Lower leg skin (tissue), 3 donors: Measurements from ENCODE around the gene DIP2A.

ENCODE experiments used
- POLR2A ChIP-seq, 2 donors: fragments of 450-650 bp; IDR thresholded peaks; one replicate each; pipeline ENCODE4 v1.6.1; 2016 to 2017; ENCODE audit warnings: antibody characterized with exemption in 2 of 2, mild to moderate bottlenecking in 1 of 2, moderate library complexity in 1 of 2
- TF ChIP-seq, protein P1 (sequence below), 3 donors: fragments of 450-650 bp; IDR thresholded peaks; one replicate each; pipeline ENCODE4 v1.5.1; 2016; ENCODE audit warnings: antibody characterized with exemption in 3 of 3, mild to moderate bottlenecking in 3 of 3, moderate library complexity in 2 of 3

DNA sequence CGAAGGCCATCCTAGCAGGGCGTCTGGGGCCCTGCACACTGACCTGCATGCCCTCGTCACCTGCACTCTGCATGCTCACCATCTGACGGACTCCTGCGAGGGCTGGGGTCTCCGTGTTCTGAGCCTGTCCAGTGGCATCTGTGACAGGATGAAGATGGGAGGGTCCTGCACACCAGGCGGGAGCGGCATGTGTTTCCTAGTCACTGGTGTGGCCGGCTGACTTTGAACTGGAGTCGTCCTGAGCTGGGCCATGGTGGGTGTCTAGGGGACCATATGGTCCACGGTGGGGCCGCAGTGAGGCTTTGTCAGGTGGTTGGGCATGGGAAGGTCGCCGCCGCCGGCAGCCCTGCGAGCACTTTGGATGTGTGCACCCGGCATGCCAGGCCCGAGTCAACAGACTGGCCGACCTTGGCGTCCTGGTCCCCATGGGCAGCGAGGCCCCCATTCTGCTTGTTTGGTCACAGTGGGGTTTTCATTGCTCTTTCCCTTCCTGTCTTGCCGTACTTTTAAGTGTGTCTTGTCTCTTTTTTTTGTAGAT lies 16.7 kb upstream of the DIP2A start:
- TF ChIP-seq, protein P1, sequence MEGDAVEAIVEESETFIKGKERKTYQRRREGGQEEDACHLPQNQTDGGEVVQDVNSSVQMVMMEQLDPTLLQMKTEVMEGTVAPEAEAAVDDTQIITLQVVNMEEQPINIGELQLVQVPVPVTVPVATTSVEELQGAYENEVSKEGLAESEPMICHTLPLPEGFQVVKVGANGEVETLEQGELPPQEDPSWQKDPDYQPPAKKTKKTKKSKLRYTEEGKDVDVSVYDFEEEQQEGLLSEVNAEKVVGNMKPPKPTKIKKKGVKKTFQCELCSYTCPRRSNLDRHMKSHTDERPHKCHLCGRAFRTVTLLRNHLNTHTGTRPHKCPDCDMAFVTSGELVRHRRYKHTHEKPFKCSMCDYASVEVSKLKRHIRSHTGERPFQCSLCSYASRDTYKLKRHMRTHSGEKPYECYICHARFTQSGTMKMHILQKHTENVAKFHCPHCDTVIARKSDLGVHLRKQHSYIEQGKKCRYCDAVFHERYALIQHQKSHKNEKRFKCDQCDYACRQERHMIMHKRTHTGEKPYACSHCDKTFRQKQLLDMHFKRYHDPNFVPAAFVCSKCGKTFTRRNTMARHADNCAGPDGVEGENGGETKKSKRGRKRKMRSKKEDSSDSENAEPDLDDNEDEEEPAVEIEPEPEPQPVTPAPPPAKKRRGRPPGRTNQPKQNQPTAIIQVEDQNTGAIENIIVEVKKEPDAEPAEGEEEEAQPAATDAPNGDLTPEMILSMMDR (IDR thresholded peaks at IDR 0.05): no peak
- no peak for TF ChIP-seq POLR2A (IDR thresholded peaks at IDR 0.05)
